Spleen (tissue), 7 donors: Measurements from ENCODE around the gene ZNF71.

ENCODE experiments used
- CTCF ChIP-seq, 11 experiments: fragments of 200-600 bp in 7 of 11; fragments of 450-650 bp in 4 of 11; sonication (generic) in 4 of 11; IDR thresholded peaks in 8 of 11; conservative IDR thresholded peaks in 3 of 11; 1 replicate in 7 of 11; 2 replicates in 4 of 11; pipeline versions ENCODE4 v1.4.0 to v1.8.0; 2016 to 2021; ENCODE audit warnings: antibody characterized with exemption in 11 of 11, inconsistent platforms in 4 of 11, mild to moderate bottlenecking in 1 of 11
- POLR2A ChIP-seq, 3 donors: fragments of 450-650 bp; IDR thresholded peaks; one replicate each; pipeline ENCODE4 v1.5.1; 2017; ENCODE audit warnings: antibody characterized with exemption in 3 of 3, mild to moderate bottlenecking in 1 of 3
- donor health status: DM: no; HTN: no; CAD: no; lungs with moderate emphysema.
- donor health status: DM: no; HTN: no; CAD: no.
- donor health status: DM: no; HTN: no; CAD: no.

- TF ChIP-seq CTCF (IDR thresholded peaks at IDR 0.05 in 8 of 11, conservative IDR thresholded peaks at IDR 0.05 in 3 of 11) = no peak
- TF ChIP-seq POLR2A (IDR thresholded peaks at IDR 0.05) = no peak
Observed at GRCh38 chr19:56603829-56604228, 8.7 kb downstream of the ZNF71 start.
